HUES6 (cell line): Measurements from ENCODE around the gene GM2A.
"Not testable (repeated sequence)": the region's sequence is repeated elsewhere in the genome, so short reads cannot be mapped to it uniquely, and the experiment has no call there.

Experiments used
- H3K27ac ChIP-seq: 2 replicates; pipeline ENCODE4 v1.7.0; 2013; ENCODE audit warnings: low read depth, mild to moderate bottlenecking, low read length, inconsistent platforms
- H3K27me3 ChIP-seq: 2 replicates; pipeline ENCODE4 v1.6.1; 2013; ENCODE audit warnings: low read length; ENCODE audit not compliant: control insufficient read depth, insufficient read depth
- H3K36me3 ChIP-seq: 2 replicates; pipeline ENCODE4 v1.6.1; 2013; ENCODE audit warnings: low read length; ENCODE audit not compliant: control insufficient read depth, insufficient read depth
- H3K4me1 ChIP-seq: 2 replicates; pipeline ENCODE4 v1.6.1; 2013; ENCODE audit warnings: low read length; ENCODE audit not compliant: control insufficient read depth, insufficient read depth
- H3K4me3 ChIP-seq: 2 replicates; pipeline ENCODE4 v1.5.1; 2013; ENCODE audit warnings: low read depth, low read length
- H3K9ac ChIP-seq: one replicate; pipeline ENCODE4 v1.6.1; 2013; ENCODE audit warnings: mild to moderate bottlenecking, low read length
- H3K9me3 ChIP-seq: 2 replicates; pipeline ENCODE4 v1.6.1; 2013; ENCODE audit warnings: low read depth, low read length; ENCODE audit not compliant: control insufficient read depth, insufficient read depth

Gene GM2A

DNA sequence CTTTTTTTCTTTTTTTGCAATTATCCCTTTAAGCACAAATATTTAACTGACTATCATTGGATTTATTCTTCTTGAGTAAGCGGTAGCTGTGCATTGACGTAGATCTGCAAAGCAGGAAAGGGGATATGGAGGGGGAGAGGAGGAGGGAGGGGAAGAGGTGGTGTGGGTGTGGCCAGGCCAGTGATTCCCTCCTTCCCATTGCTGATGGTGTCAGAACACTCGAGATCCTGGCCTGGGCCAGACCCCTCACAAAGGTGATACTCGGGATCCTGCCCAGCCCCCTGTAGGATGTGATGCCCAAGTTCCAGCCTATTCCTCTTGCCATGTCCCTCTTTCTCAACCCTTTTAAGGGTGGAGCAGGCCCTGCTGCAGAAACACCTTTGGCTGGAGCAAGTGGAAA lies 40.6 kb downstream of the GM2A start:
- H3K9me3 ChIP-seq: no peaks in the 10 kb centered on the region
- no peaks in the 10 kb centered on the region for H3K36me3 ChIP-seq
- no peaks in the 10 kb centered on the region for H3K4me1 ChIP-seq
- H3K9ac ChIP-seq: no peak overlapping the region
- no peak overlapping the region for H3K27ac ChIP-seq
- H3K4me3 ChIP-seq: no peak overlapping the region
- H3K27me3 ChIP-seq: no peaks in the 10 kb centered on the region

DNA sequence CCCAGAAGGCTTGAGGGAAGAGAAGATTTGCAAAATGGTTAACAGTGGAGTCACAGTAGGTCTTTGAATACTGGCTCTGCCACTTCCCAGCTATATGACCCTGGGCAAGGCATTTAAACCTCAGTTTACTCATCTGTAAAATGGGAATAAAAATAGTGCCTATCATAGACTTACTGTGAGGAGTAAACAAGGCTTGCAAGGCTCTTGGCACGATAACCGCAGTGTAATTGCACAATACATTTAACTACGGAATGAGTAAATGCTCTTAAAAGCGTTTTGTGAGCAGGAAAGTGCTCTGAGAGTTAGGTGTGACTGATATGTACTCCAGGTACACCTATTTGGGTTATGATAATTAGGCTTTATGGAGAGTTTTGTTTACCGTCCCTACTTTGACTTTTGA lies 42.2 kb downstream of the GM2A start:
- Histone ChIP-seq H3K27me3 (no peaks in the 10 kb centered on the region), H3K9me3 (no peaks in the 10 kb centered on the region), H3K27ac (no peak overlapping the region), H3K4me3 (no peak overlapping the region), H3K4me1 (no peaks in the 10 kb centered on the region), H3K9ac (no peak overlapping the region), H3K36me3 (no peaks in the 10 kb centered on the region)

DNA sequence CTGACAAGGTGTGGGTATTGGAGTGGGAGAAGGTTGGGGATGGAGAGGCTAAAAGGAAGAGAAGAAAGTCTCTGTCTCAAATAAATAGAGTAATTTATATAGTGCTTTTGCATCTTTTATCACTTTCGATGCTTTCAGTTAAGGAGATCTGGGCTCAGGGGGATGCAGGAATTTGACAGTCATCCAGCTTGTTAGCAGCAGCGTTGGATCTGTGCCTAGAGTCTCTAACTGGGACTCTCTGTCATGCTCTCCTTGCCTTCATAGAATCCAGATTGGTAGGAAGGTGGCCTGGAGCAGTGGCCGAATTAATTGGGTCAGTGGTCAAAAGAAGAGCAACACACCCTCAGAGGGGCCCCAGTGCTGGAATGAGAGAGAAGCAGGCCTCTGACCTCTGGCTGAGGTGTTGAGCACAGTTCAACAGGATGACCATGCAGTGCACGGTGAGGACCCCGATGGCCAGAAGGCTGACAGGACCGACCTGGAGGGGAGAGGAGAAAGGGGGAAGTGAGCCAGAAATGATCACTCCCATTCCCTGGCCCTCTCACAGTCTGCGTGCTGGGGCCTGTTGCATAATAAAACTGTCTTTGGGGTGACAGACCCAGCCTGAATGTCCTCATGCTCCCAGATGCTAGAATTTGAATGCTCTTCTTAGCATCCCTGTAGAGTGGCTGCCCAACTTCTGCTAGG lies 42.9 kb downstream of the GM2A start:
- no peaks in the 10 kb centered on the region for H3K27me3 ChIP-seq
- no peaks in the 10 kb centered on the region for H3K4me1 ChIP-seq
- no peak overlapping the region for H3K9ac ChIP-seq
- H3K4me3 ChIP-seq: no peak overlapping the region
- no peaks in the 10 kb centered on the region for H3K36me3 ChIP-seq
- H3K9me3 ChIP-seq: no peaks in the 10 kb centered on the region
- no peak overlapping the region for H3K27ac ChIP-seq

DNA sequence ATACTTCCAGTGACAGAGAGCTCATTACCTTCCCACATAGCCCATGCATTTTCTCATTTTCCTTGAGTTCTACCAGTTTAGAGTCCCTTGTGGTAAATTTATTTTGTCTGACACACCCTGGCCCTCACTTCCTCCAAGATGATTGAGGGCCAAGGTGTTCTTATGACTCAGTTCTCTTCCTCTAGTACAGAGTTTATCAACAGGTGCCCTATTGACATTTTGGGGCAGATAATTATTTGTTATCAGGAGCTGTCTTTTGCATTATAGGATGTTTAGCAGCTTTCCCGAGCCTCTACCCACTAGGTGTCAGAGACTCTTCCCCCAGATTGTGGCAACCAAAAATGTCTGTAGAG lies 43.5 kb downstream of the GM2A start:
- Histone ChIP-seq H3K9ac (no peak overlapping the region), H3K4me1 (no peaks in the 10 kb centered on the region), H3K36me3 (no peaks in the 10 kb centered on the region), H3K27ac (no peak overlapping the region), H3K4me3 (no peak overlapping the region), H3K27me3 (no peaks in the 10 kb centered on the region), H3K9me3 (no peaks in the 10 kb centered on the region)

DNA sequence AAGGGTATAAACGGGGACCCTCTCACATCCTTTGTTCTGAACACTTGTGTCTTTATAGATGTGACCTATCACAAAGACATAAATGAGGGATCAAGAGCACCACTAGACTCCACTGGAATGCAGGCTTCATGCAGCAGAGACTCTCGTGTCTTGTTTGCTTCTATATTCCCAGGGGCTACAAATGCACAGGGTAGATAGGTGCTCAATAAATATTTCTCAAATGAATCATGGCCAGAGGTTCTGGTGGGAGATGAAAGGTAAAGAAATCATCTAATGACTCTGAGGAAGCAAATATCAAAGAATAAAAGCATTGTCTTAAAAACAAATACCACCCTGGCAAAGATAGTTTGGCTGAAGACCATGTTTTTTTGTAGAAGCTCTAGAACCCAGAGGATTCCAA lies 44.0 kb downstream of the GM2A start:
- no peak overlapping the region for H3K27ac ChIP-seq
- H3K27me3 ChIP-seq: no peaks in the 10 kb centered on the region
- no peaks in the 10 kb centered on the region for H3K9me3 ChIP-seq
- no peaks in the 10 kb centered on the region for H3K36me3 ChIP-seq
- H3K4me1 ChIP-seq: no peaks in the 10 kb centered on the region
- no peak overlapping the region for H3K9ac ChIP-seq
- H3K4me3 ChIP-seq: no peak overlapping the region

DNA sequence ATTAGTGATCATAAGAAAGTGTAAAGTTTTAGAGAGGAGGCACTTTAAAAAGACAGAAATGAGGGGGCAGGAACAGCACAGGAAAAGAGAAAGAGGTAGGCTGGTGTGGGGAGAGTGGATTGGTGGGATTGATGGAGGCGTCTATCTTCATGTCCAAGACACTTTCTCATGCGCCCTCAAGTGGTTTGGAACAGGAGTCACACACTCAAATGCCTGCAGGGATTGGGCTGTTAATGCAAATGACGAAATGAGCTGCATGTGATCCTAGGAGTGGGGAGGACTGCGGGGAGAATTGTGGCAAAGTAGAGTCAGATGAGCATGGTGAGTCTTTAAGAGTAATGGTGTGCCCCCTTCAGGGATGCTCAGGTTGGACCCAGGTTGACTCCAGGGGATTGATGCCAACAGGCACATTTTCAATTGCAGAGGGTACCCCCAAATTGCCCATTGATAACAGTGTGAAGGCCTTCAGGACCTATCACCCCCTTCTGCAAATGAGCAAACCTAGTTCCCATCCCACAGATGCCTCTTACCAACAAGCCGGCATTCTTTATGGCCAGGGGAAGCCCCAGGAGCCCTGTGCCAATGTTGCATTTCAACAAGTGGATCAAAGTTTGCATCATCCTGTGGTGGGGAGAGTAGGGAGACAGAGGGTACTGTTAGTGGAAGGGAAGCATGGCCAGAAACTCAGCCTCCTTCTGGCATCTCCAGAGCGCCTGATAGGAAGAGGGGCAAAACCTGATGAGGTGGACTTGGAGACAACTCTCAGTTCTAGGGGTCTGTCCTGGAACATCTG lies 45.3 kb downstream of the GM2A start:
- Histone ChIP-seq H3K27ac (no peak overlapping the region), H3K4me1 (no peaks in the 10 kb centered on the region), H3K9me3 (no peaks in the 10 kb centered on the region)

DNA sequence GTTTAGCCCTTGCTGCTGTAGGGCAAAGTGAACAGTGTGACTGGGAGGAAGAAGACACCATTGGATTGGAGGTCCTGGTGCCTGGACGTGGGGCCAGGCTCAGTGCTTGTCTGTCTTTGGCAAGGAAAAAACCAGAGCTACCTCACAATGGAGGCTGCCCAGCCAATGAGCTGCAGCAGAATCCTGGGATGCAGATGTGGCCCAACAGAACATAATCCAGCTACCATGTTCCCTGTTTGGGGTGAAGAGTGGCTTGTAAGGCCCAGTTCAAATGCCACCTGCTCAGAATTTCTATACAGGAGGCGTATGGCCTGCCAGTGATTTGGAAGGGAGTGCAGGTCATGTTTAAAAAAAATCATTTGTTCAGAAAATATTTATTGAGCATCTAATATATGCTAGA lies 50.7 kb downstream of the GM2A start, which contains the start of gene SLC36A3:
Gene SLC36A3, minus strand, starts transcription at position 101 of the 400 bp plus-strand sequence. CDS start 412 bp downstream, outside the sequence.
- no peaks in the 10 kb centered on the region for H3K27me3 ChIP-seq
- no peak within 1 kb of the TSS for H3K9ac ChIP-seq
- H3K27ac ChIP-seq: no peak within 1 kb of the TSS
- no peaks in the 10 kb centered on the region for H3K9me3 ChIP-seq
- H3K4me3 ChIP-seq: no peak within 1 kb of the TSS
- H3K4me1 ChIP-seq: no peaks in the 10 kb centered on the region
- no peaks in the 10 kb centered on the region for H3K36me3 ChIP-seq

More for the DNA sequence above, 45.3 kb downstream of the GM2A start:
- H3K9ac ChIP-seq: no peak overlapping the region
- H3K27me3 ChIP-seq: no peaks in the 10 kb centered on the region
- H3K36me3 ChIP-seq: no peaks in the 10 kb centered on the region
- no peak overlapping the region for H3K4me3 ChIP-seq

DNA sequence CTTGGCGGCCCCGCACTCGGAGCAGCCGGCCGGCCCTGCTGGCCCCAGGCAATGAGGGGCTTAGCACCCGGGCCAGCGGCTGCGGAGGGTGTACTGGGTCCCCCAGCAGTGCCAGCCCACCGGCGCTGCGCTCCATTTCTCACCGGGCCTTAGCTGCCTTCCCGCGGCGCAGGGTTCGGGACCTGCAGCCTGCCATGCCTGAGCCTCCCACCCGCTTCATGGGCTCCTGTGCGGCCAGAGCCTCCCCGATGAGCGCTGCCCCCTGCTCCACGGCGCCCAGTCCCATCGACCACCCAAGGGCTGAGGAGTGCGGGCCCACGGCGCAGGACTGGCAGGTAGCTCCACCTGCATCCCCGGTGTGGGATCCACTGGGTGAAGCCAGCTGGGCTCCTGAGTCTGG lies 56.3 kb downstream of the GM2A start:
- H3K27me3 ChIP-seq, H3K9me3 ChIP-seq, H3K4me1 ChIP-seq, H3K36me3 ChIP-seq, H3K4me3 ChIP-seq, H3K9ac ChIP-seq, H3K27ac ChIP-seq: not testable (repeated sequence)

DNA sequence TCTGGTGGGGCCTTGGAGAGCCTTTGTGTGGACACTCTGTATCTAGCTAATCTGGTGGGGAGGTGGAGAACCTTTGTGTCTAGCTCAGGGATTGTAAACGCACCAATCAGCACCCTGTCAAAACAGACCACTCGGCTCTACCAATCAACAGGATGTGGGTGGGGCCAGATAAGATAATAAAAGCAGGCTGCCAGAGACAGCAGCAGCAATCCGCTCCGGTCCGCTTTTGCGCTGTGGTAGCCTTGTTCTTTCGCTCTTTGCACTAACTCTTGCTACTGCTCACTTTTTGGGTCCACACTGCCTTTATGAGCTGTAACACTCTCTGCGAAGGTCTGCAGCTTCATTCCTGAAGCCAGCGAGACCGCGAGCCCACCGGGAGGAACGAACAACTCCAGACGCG lies 56.8 kb downstream of the GM2A start:
- H3K9ac ChIP-seq, H3K36me3 ChIP-seq, H3K27ac ChIP-seq, H3K4me1 ChIP-seq, H3K9me3 ChIP-seq, H3K4me3 ChIP-seq, H3K27me3 ChIP-seq: not testable (repeated sequence)

DNA sequence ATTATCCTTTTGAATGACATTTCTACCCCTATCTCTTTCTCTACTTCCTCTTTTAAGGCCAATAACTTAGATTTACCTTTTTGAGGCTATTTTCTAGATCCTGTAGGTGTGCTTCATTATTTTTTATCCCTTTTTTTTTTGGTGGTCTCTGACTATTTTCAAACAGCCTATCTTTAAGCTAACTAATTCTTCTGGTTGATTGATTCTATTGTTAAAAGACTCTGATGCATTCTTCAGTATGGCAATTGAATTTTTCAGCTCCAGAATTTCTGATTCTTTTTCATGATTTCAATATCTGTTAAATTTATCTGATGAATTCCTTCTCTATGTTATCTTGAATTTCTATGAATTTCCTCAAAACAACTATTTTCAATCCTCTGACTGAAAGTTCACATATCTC lies 57.9 kb downstream of the GM2A start:
- no peak overlapping the region for H3K4me3 ChIP-seq

DNA sequence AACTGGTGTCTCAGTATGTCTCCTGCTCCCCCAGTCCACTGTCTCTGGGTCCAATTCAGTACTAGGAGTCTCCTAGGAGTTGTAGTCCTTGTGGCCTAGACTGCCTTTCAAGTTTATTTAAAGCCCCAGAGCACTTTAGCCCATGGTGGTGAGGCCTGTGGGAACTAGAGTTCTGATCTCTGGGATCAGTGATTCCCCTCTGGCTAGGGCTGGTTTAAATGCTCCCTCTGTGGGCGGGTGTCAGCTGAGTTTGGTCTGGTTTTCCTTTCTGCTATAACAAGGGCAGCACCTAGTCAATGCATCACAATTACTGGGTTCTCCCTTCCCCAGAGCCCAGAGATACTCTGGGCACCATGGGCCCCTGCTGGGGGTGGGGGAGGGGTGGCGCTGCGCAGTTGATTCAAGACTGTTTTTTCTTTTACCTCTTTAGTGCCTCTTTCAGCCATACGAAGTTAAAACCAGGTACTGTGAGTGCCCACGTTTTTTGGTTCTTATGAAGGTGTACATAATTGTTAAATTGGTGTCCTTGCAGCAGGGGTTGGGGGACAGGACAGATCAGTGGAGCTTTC lies 59.9 kb downstream of the GM2A start:
- no peaks in the 10 kb centered on the region for H3K27me3 ChIP-seq
- H3K9me3 ChIP-seq: no peaks in the 10 kb centered on the region; the same call in 1 of the 2 replicates
- no peak overlapping the region for H3K4me3 ChIP-seq
- H3K27ac ChIP-seq: no peak overlapping the region
- peaks cover 7% of the 10 kb centered on the region for H3K4me1 ChIP-seq
- H3K9ac ChIP-seq: no peak overlapping the region
- H3K36me3 ChIP-seq: no peaks in the 10 kb centered on the region

More for the DNA sequence above, 57.9 kb downstream of the GM2A start:
- Histone ChIP-seq H3K9ac (no peak overlapping the region), H3K27ac (no peak overlapping the region), H3K36me3 (no peaks in the 10 kb centered on the region), H3K9me3 (no peaks in the 10 kb centered on the region; the same call in 1 of the 2 replicates), H3K27me3 (no peaks in the 10 kb centered on the region), H3K4me1 (peaks cover 7% of the 10 kb centered on the region)
